Fibroblast of pulmonary artery (primary cell): ENCODE results near the gene IFI44L.

Source experiments
- DNase-seq: peaks from one replicate; pipeline ENCODE4 v3.0.0-alpha.2; 2010; ENCODE audit warnings: low read depth
- H3K4me3 ChIP-seq: replicated peaks from 2 replicates; pipeline ENCODE4 v1.5.1; 2011; ENCODE audit warnings: low read depth, mild to moderate bottlenecking, control low read depth, low read length, moderate library complexity
- TF ChIP-seq, protein P1 (sequence below): IDR thresholded peaks from 2 replicates; pipeline ENCODE4 v1.5.1; 2011; ENCODE audit warnings: mild to moderate bottlenecking, control low read depth, low read length, inconsistent platforms; ENCODE audit errors: missing control alignments

Gene IFI44L

DNA sequence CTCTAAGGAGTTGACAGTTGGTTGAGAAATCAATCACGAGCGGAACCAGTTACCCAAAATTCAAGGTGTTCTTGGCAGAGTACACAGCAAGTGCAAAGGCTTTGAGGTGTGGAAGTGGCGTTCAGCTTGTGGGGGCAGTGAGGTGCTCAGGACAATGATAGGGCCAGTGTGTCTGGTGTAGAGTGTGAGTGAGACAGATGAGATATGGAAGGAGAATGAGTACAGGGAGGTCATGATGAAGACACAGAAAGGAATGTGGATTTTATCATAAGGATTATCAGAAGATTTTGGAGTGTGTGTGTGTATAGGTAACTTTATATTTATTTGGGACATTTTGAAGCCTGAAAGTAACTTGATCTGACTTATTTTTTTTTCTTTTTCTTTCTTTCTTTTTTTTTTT, 70.3 kb downstream of the IFI44L start:
- no peak overlapping the region for H3K4me3 ChIP-seq
- TF ChIP-seq, protein P1, sequence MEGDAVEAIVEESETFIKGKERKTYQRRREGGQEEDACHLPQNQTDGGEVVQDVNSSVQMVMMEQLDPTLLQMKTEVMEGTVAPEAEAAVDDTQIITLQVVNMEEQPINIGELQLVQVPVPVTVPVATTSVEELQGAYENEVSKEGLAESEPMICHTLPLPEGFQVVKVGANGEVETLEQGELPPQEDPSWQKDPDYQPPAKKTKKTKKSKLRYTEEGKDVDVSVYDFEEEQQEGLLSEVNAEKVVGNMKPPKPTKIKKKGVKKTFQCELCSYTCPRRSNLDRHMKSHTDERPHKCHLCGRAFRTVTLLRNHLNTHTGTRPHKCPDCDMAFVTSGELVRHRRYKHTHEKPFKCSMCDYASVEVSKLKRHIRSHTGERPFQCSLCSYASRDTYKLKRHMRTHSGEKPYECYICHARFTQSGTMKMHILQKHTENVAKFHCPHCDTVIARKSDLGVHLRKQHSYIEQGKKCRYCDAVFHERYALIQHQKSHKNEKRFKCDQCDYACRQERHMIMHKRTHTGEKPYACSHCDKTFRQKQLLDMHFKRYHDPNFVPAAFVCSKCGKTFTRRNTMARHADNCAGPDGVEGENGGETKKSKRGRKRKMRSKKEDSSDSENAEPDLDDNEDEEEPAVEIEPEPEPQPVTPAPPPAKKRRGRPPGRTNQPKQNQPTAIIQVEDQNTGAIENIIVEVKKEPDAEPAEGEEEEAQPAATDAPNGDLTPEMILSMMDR, result no peak
- no peak for DNase-seq

DNA sequence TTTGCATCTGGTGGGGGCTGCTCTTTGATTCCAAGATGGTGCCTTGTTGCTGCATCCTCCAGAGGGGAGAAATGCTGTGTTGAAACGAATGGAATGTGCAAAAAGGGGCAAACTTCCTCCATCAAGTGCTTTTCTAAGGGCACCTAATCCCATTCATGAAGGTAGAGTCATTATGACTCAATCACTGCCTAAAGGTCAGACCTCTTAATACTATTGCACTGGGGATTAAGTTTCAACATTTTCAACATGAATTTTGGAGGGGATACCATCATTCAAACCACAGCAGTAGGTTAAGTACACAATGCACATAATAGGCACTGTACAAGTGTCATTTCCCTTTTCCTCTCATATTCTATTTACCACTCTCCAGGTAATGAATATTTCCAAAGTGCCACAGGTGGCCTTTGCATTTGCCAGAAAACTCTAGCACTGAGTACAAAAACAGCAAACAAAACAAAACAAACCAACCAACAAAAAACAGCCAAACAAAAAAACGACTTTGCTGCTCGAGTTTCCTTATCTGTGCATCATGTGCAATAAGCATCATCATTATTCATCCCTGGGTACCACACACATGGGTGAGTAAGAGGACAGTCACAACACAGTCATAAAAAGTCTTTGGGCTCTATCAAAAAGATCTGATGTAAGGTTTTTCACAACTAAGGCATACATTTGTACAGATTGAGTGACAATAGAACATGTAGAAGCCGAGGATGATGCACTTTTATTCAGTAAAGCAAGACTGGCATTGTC, 71.9 kb downstream of the IFI44L start:
- H3K4me3 ChIP-seq, result no peak overlapping the region
- TF ChIP-seq, protein P1, result no peak
- DNase-seq, result no peak
